ENCODE measurements around the gene ZNF324.
"Not testable (repeated sequence)": the region's sequence is repeated elsewhere in the genome, so short reads cannot be mapped to it uniquely, and the experiment has no call there.

Gene ZNF324

DNA sequence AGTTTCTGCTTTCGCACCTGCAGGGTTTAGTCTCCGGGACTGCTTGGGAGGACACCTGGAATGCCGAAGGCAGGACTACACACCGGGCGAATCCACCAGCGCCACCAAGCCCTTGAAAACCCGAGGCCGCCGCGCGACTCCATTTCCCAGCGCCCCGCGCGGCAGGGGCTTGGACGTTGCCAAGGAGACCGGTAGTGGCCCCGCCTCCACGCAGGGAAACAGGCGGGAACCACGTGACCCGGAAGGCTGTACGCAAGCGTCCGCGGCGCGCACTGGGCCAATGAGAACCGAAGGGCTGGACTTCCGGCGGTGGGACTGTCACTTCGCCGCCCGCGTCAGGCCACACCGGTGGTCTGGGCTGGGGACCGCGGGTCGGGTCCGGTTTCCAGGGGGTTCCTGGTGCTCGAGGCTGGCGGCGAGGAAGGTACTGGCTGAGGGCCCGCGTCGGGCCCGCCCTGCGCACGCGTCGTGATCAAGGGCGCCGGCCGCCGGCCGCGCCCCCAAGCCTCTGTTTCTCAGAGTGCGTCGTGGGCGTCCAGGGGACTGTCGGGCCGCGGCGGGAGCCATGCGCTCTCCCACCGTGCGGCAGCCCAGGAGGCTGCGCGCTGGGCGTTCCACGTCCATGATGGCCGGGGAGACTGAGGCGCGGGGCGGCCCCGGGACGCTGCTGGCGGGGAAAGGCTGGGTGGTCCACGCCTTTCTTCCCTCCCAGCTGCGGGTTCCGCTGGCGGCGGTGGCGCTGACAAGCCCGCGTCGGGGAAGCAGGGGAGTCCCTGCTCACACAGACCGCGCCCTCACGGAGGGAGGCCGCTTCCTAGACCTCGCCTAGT is at the start of gene ZNF324:
ZNF324 (plus strand) TSS at position 321 of the 830 bp plus-strand sequence. CDS start 2,106 bp downstream, outside the sequence.
- peak; percentile 97 for DNase-seq

DNA sequence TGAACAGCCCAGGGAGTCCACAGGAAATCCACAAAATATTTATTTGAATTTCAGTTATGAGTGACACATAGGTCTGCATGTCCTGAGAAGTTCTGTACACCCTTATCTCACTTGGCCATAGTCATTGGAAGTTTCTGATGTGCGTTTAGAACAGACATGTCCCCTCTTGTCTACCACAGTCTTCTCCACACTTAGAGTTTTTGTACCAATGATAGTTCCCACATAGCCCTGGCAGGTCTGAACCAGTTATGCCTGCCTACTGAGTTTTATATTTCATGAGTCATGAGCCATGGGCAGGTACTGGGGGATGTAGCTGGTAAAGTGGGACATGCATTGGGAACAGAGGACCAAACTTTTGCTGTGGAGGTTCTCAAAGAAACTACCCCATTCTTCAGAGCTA is 38.3 kb upstream of the ZNF324 start:
- DNase-seq, result no peak

DNA sequence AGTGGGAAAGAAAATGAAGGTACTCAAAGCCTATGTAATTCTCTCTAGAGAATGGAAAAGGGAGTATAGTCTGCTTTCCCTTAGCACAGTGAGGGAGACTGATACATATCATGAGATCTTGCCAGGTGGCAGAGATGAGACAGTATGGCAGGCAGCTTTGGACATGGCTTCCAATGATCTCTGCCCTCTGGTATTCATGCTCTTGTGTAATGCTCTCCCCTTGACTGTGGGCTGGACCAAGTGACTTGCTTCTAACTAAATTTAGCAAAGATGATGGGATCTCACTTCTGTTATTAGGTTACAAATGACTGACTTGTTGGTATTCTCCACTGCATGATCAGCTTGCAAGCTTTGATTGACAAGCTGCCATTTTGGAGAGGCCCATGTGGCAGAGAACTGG is 37.1 kb upstream of the ZNF324 start:
- no peak for DNase-seq

DNA sequence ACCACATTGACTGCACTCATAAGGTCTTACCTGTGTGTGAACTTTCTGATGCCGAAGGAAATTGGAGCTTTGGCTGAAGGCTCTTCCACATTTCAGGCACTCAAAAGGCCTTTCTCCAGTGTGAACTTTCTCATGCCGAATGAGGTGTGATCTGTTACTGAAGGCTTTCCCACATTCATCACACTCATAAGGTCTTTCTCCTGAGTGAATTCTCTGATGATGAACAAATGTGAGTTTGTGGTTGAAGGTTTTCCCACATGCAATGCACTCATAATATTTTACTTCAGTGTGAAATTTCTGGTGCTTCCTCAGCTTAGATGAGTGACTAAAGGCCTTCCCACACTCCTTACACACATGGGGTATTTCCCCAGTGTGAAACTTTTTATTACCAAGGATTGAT is 32.7 kb upstream of the ZNF324 start:
- DNase-seq, result no peak

DNA sequence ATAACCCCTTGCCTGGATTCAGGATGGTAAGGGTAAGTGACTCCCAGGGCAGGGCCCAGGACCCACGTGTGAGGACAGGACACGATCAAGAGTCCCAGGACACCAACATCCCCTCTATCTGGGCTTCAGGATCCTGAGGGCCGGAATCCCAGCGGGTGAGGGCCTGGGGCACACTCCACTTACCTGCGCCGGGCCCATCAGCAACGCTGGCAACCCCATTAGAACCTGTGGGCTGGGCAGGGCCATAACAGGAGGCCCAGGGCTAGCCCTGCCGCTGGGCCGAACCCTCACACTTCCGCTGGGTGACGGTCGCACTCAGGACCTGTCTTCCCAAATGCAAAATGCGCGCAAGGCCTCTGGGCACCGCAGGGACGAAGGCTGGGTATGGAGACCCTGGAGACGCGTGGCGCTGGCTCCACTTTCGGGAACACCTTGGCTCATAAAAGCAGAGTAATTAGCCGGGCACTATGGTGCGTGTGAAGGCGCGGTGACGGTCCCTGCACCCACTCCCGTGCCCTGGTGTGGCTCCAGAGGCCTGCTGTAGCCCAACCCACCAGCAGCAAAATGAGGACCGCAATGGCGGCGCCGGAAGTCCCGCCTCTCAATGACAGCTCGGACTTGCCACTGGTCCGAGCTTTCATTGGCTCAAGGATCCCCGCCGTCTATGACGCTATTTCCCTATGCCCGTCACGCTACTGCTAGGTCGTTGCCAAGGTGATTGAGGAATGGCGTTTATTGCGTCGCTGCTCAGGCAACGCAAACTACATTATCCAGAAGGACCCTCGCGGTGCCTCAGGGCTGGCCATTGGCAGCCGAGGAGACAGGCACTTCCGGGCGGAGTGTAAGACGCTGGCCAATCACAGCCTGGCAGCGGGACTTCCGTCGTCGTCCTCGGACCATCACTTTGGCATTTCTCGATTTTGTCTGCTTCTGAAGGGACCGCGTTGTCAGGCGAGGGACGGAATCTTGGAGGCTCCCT is 27.0 kb upstream of the ZNF324 start, which contains the start of gene ZNF132:
ZNF132 (minus strand) TSS at position 578 of the 979 bp plus-strand sequence; CDS start at position 246, 332 bp downstream.
- DNase-seq, result peak; percentile 85

DNA sequence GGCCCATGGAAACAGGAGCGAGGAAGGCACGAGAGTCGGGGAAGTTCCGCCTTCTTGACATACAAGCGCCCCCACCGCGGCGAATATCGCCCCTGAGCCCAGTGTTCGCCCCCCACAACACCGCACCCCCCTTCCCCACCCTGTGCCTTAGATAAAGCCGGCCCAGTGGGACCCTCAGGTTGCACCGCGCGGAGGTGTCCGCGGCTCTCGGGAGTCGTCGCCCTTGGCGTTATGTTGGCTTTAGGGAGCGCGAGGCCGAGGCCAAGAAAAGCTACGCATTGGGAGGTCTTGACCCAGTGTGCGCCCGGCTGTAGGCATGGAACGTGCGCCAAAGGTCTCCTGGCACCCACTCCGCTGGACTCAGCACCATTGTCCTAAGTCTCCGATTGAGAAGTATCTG is 26.3 kb upstream of the ZNF324 start:
- DNase-seq, result no peak

DNA sequence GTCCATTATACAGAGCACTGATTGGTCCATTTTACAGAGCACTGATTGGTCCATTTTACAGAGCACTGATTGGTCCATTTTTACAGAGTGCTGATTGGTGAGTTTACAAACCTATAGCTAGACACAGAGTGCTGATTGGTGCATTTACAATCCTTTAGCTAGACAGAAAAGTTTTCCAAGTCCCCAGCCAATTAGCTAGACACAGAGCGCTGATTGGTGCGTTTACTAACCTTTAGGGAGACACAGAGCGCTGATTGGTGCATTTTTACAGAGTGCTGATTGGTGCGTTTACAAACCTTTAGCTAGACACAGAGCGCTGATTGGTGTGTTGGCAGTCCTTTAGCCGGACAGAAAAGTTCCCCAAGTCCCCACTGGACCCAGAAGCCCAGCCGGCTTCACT is 23.9 kb upstream of the ZNF324 start:
- DNase-seq, result not testable (repeated sequence)

DNA sequence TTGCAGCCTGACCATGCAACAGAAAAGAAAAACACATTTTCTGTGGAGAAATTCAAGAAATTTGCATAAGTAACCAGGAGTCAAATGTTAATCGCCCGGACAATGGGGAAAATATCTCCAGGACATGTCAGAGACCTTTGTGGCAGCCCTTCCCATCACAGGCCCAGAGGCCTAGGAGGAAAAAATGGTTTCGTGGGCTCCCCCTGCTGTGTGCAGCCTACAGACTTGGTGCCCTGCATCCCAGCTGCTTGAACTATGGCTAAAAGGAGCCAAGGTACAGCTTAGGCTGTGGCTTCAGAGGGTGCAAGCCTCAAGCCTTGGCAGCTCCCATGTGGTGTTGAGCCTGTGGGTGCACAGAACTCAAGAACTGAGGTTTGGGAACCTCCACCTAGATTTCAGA is 18.0 kb upstream of the ZNF324 start:
- DNase-seq, result not testable (repeated sequence)

DNA sequence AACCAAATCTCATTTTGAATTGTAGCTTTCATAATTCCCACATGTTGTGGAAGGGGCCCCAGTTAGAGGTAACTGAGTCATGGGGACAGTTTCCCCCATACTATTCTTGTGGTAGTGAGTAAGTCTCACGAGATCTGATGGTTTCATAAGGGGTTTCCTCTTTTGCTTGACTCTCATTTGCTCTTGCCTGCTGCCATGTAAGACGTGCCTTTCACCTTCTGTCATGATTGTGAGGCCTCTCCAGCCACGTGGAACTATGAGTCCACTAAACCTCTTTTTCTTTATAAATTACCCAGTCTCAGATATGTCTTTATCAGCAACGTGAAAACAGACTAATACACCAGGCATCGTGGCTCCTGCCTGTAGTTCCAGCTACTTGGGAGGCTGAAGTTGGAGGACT is 16.9 kb upstream of the ZNF324 start:
- DNase-seq, result not testable (repeated sequence)

DNA sequence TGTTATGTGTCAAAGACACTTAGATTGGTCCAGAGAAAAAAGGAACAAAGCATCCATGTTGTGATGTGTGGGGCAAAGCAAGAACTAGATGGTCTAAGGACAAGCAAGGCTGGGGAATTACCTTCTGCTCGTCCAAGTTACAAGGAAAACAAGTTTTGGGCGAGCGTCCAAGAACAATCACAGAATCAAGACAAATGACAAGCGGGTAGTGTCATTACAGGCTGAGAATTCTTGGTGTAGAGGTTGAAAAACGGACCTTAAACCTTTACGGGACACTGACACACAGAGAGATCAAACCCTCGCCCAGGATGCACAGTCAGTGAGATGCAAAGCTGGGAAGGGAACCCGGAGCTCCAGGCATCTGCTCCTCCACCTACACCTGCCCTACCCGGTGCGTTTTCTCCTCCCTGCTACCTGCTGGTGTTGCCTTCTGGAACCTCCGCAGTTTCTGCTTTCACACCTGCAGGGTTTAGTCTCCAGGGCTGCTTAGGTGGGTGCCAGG is 16.0 kb upstream of the ZNF324 start:
- no peak for DNase-seq

DNA sequence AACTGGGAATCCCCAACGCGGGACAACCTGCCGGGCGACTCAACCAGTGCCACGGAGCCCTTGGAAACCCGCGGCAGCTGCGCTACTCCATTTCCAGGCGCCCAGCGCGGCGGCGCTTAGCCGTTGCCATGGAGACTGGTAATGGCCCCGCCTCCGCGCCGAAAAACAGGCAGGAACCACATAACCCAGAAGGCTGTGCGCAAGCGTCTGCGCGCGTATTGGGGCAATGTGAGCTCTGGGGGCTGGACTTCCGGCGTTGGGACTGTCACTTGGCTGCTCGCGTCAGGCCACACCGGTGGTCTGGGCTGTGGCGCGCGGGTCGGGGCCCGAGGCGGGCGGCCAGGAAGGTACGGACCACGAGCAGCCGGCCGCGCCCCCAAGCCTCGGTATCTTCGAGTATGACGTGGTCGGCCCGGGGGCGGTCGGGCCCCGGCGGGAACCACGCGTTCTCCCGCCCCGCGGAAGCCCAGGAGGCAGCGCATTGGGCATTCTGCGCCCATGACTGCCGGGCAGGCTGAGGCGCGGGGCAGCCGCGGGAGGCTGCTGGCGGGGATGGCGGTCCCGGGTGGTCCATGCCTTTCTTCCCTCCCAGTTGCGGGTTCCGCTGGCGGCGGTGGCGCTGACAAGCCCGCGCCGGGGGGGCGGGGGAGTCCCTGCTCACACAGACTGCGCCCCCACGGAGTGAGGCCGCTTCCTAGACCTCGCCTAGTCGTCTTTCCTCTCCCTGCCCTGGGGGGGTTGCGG is 15.3 kb upstream of the ZNF324 start, which contains the start of gene ZNF324B:
ZNF324B (plus strand) TSS at position 265 of the 744 bp plus-strand sequence. CDS start 2,080 bp downstream, outside the sequence.
- peak; percentile 94 for DNase-seq

DNA sequence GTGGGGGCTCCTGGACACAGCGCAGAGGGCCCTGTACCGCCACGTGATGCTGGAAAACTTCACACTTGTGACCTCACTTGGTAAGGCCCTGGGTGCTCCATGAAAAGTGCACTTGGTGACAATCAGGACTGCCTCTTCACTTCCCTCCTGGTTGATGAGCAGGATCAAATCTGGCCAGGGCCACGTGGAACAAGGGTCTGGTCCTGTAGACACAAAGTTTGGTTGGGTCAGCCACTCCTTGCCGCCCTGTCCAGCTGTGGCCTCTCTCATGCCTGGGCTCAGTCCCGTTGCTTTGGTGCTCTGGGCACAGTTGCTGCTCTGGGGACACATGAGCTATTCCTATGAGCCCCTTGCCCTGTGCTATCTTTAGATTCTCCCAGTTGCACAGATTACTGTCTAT is 13.1 kb upstream of the ZNF324 start:
- no peak for DNase-seq

DNA sequence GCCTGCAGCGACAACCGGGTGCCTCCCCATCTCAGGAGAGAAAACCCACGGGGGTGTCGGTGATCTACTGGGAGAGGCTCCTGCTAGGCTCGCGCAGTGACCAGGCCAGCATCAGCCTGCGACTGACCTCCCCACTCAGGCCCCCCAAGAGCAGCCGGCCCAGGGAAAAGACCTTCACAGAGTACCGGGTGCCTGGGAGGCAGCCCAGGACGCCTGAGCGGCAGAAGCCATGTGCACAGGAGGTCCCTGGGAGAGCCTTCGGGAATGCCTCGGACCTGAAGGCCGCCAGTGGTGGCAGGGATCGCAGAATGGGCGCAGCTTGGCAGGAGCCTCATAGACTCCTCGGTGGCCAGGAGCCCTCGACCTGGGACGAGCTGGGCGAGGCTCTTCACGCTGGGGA is 11.6 kb upstream of the ZNF324 start:
- DNase-seq, result no peak

DNA sequence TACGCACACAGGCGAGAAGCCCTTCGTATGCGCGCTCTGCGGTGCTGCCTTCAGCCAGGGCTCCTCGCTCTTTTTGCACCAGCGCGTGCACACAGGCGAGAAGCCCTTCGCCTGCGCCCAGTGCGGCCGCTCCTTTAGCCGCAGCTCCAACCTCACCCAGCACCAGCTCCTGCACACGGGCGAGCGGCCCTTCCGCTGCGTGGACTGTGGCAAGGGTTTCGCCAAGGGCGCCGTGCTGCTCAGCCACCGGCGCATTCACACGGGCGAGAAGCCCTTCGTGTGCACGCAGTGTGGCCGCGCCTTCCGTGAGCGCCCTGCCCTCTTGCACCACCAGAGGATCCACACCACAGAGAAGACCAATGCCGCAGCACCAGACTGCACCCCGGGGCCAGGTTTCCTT is 10.8 kb upstream of the ZNF324 start:
- no peak for DNase-seq

DNA sequence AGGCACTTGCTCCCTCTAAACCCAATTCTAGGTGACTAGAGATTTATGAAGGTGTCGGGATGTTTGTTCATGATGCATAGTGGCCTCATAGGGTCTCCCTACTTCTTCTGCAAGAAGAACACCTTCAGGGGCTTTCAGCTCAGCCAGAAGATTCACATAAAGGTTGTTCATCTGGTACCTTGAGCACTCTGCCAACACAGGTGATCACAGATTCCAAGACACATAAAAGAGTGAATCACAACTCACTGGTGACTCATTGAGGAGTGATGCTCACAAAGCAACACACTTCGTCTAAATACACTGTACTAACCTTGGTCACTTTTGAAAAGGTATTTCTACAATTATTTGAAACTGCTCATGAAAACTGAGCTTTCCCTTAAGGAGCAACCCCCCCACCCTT is 6.8 kb upstream of the ZNF324 start:
- DNase-seq, result no peak

DNA sequence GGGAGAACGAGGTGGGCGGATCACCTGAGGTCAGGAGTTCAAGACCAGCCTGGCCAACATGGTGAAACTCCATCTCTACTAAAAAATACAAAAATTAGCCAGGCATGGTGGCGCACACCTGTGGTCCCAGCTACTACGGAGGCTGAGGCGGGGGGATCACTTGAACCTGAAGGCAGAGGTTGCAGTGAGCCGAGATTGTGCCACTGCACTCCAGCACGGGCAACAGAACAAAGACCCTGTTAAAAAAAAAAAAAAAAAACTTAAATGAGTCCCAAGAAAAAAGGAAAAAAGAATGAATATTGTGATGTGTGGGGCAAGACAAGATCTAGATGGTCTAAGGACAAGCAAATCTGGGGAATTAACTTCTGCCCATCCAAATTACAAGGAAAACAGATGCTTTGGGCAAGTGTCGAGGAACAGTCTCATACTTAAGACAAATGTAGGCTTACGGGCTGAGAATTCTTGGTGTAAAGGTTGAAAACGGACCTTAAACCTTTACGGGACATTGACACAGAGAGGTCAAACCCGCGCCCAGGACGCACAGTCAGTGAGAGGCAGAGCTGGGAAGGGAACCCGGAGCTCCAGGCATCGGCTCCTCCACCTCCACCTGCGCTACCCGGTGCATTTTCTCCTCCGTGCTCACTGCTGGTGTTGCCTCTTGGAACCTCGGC is 656 bp upstream of the ZNF324 start:
- no peak for DNase-seq

DNA sequence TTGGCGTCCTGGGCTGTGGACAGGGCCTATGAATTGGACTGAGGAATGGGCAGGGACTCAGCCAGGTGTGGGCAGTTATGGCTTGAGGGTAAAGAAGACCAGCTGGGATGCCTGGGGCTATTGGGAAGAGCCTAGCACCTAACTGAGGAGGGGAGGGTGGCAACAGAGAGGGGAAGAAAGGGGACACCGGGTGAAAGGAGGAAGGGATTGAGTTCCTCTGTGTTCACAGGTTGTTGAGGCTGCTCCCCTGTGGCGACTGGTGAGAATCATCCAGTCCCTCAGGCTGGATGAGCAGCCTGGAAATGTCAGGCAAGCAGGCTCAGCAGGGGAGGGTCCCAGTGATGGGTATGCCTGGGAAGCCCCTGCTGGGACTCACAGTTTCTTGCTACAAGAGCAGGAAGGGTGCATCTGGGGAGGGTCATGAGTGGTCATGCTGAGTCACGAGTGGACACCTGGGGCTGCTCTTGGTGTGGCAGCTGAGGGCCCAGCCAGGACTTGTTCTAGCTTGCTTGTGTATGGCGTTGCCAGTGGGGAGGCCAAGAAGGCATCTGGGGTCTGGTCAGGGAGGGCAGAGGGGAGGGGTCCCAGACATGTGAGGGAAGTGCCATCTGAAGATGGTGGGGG is 1.4 kb downstream of the ZNF324 start:
- DNase-seq, result no peak

DNA sequence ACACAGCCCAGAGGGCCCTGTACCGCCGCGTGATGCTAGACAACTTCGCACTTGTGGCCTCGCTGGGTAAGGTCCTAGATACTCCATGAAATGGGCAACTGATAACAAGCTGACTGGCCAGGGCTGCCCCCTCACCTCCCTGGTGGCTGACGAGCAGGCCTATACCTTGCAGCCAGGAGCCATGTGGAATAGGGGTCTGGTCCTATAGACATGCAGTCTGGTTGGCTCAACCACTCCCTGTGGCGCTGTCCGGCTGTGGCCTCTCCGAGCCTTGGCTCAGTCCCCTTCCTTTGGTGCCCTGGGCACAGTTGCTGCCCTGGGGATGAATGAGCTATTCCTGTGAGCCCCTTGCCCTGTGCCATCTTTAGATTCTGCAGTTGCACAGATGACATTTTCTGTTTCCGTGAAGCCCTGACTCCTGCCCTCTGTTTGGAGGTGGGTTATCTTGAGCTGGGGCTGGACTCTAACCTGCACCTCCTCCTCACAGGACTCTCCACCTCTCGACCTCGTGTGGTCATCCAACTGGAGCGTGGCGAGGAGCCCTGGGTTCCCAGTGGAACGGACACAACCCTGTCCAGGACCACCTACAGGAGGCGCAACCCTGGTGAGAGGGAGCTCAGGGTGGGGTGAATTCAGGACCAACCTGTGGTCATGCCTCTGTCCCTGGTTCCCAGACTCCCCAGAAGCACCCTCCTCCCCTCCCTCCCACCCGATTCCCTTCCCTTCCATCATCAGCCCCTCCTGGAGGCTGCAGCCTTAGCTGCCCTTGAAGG is 2.5 kb downstream of the ZNF324 start:
- DNase-seq, result no peak

DNA sequence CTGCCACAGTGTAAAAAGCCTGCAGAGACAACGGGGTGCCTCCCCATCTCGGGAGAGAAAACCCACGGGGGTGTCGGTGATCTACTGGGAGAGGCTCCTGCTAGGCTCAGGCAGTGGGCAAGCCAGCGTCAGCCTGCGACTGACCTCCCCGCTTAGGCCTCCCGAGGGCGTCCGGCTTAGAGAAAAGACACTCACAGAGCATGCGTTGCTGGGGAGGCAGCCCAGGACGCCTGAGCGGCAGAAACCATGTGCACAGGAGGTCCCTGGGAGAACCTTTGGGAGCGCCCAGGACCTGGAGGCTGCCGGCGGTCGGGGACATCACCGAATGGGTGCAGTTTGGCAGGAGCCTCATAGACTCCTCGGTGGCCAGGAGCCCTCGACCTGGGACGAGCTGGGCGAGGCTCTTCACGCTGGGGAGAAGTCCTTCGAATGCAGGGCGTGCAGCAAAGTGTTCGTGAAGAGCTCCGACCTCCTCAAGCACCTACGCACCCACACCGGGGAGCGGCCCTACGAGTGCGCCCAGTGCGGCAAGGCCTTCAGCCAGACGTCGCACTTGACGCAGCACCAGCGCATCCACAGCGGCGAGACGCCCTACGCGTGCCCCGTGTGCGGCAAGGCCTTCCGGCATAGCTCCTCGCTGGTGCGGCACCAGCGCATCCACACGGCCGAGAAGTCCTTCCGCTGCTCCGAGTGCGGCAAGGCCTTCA is 4.1 kb downstream of the ZNF324 start:
- not testable (repeated sequence) for DNase-seq

DNA sequence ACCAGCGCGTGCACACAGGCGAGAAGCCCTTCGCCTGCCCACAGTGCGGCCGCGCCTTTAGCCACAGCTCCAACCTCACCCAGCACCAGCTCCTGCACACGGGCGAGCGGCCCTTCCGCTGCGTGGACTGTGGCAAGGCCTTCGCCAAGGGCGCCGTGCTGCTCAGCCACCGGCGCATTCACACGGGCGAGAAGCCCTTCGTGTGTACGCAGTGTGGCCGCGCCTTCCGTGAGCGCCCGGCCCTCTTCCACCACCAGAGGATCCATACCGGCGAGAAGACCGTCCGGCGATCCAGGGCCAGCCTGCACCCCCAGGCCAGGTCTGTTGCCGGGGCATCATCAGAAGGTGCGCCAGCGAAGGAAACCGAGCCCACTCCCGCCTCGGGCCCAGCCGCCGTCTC is 4.9 kb downstream of the ZNF324 start:
- DNase-seq, result no peak
